Hepatocyte (in vitro differentiated cells): Measurements from ENCODE around the gene ARF4.

Source experiments
- EZH2 ChIP-seq: fragments of 200-600 bp; sonication (generic); IDR thresholded peaks from 2 replicates; pipeline ENCODE4 v1.6.1; 2016; ENCODE audit warnings: antibody characterized with exemption, mild to moderate bottlenecking, borderline replicate concordance
- TF ChIP-seq, protein P1 (sequence below): fragments of 200-600 bp; sonication (generic); IDR thresholded peaks from 2 replicates; pipeline ENCODE4 v1.5.1; 2016; ENCODE audit warnings: antibody characterized with exemption, mild to moderate bottlenecking; ENCODE audit not compliant: poor library complexity

DNA sequence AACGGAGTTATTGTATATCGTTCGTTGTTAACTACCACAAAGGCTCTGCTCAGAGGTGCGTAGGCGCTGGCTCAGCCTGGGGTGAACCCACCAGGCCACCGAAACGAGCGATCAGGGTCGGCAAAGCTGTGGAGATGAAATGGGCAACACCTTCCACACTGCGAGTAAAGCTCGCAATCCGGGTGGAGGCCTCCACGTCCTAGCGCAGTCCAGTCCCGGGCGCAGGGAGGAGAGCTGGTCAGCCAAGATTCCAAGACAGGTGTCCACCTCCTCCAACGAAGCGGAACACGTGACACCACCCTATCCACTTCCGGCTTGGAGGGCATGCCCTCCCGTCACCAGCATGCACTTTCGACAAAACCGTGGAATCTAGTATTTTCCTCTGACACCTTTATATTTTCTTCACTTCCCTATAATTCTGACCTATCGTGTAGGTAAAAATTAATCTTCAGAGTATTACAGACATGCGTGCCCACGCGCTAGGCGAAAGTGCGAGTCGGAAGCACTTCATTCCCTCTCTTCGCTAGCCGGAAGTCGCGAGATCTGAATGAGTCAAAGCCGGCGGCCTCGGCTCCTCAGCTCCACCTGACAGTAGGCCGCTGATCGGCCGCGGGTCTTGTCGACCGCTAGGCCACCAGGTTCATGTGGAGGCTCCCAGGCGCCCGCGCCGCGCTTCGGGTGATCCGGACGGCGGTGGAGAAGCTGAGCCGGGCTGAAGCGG, 41.2 kb downstream of the ARF4 start, which contains the start of gene PDE12:
- TF ChIP-seq, protein P1, sequence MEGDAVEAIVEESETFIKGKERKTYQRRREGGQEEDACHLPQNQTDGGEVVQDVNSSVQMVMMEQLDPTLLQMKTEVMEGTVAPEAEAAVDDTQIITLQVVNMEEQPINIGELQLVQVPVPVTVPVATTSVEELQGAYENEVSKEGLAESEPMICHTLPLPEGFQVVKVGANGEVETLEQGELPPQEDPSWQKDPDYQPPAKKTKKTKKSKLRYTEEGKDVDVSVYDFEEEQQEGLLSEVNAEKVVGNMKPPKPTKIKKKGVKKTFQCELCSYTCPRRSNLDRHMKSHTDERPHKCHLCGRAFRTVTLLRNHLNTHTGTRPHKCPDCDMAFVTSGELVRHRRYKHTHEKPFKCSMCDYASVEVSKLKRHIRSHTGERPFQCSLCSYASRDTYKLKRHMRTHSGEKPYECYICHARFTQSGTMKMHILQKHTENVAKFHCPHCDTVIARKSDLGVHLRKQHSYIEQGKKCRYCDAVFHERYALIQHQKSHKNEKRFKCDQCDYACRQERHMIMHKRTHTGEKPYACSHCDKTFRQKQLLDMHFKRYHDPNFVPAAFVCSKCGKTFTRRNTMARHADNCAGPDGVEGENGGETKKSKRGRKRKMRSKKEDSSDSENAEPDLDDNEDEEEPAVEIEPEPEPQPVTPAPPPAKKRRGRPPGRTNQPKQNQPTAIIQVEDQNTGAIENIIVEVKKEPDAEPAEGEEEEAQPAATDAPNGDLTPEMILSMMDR, result no peak
- no peak for TF ChIP-seq EZH2
